Limb (tissue), 2 donors: ENCODE results near the gene HSD17B10.
"Not testable (repeated sequence)": the region's sequence is repeated elsewhere in the genome, so short reads cannot be mapped to it uniquely, and the experiment has no call there.

Experiments used
- DNase-seq, 2 donors: peaks; one replicate each; pipeline ENCODE4 v3.0.0-alpha.2; 2016; ENCODE audit errors: extremely low spot score in 2 of 2

HSD17B10 gene

DNA sequence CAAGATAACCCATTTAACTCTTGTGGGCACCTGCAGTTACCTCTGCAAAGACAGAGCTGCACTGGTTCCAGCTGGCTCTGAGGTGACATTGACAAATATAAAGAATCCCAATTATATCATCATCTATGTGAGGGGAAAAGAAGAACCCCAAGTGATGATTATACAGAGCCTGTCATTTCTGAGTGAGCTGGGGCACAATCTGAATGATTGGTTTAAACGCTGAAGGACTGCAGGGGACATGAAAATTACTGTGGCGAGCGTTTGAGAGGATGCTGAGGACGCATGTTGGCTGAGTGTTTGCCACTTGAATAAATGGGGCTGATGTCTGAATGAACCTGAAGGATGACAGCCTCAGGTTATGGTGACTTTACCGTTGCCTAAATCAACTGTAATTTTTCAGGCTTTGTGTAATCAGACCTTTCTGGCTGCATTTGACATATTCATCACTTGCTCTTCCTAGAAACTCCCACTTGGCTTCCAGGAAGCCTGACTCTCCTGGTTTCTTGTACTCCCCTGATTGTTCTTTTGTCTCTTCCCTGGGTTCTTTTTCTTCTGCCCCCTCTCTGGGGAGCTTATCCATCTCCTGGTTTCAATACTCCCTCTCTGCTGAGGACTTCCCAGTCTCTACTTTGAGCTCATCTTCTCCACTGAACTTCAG is 4.1 kb upstream of the HSD17B10 start:
- no peak for DNase-seq

- DNase-seq = no peak
Measured at GRCh38 chrX:53437206-53437605, 3.0 kb upstream of the HSD17B10 start.

DNA sequence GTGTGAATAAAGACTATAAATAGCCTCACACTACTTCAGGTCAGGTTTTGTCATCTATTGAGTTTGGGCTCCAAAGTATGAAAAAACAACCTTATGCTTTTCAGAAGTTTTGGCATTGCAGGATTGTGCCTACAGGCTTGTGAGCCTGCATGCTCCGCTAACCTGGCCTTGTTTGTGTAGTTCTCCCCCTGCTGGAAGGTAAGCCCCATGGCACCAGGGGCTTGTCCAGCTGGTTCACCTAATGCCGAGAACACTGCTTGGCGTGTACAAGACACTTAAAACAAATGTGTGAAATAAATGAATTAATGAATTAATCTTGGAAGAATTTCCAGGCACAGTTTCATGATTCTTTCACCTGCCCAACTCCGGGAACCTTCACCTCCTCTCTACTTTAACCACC is 1.8 kb upstream of the HSD17B10 start:
- DNase-seq = peak; percentile 38 to 57

DNA sequence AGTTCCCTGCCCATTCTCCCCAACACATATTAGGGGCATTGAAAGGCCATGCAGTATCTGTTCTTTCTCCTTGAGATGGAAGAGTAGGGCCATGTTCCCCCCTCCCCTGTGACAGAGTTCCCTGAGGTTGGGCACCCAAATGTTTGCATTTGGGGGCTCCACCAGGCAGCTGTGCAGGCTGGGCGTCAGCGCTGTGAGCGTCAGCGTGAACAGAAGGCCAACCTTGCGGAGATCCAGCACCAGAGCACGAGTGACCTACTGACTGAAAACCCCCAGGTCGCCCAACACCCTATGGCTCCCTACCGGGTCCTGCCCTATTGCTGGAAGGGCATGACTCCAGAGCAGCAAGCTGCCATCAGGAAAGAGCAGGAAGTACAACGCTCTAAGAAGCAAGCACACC is 3.9 kb downstream of the HSD17B10 start:
- no peak for DNase-seq

GRCh38 chrX:53429755-53430154 is 4.4 kb downstream of the HSD17B10 start:
- DNase-seq = no peak

- peak in 1 of 2 donors; percentile 1 for DNase-seq
Measured at GRCh38 chrX:53422861-53423306, 11.3 kb downstream of the HSD17B10 start, which contains the start of gene RIBC1. RIBC1 (plus strand) TSS chrX:53422873; CDS start chrX:53426277, 3,404 bp downstream.

- DNase-seq = peak; percentile 91 to 96
Measured at GRCh38 chrX:53422086-53422860, 11.9 kb downstream of the HSD17B10 start, which contains the start of gene SMC1A. SMC1A (minus strand) TSS chrX:53422654; CDS start chrX:53422600, 54 bp downstream.

DNA sequence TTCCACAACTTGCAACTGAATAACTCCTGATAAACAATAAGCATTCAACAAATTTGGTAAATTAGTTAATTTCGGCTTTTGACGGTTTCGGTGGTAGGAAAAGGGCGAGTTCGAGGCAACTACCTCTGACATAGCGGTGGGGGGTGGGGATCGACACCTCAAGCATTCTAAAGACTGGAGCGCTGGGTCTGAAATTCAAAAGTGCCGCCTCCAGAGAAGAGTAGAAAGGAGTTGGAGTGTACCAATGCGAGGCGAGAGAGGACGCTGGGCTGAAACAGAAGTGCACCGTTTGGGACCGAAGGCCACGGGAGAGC is 12.4 kb downstream of the HSD17B10 start:
- no peak for DNase-seq

DNA sequence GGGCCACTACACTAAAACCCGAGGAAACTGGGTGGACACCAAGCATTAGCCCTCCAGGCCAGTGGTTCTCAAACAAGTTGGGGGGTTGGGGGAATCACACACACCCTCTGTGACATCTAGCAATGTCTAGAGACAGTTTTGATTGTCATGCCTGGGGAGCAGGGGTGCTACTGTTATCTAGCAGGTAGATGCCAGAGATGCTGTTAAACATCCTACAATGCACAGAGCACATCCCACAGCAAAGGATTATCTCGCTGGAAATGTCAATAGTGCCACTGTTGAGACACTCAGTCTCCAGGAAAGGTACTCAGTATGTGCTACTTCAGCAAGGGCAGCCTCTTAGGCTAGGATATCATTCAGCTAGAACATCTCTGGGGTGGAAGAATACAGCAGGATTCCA is 13.0 kb downstream of the HSD17B10 start:
- no peak for DNase-seq

DNA sequence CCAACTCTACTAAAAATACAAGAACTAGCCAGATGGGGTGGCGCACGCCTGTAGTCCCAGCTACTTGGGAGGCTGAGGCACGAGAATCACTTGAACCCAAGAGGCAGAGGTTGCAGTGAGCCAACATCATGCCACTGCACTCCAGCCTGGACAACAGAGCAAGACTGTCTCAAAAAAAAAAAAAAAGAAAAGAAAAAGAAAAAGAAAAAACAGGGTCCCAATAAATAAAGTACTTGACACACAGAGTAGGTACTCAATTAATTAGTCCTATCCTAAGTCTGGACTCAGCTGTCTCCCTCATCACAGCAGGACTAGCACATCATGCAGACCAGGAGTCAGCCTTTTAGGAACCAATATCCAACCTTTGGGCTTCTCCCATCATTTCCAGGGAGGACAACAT is 13.8 kb downstream of the HSD17B10 start:
- DNase-seq = not testable (repeated sequence)

DNA sequence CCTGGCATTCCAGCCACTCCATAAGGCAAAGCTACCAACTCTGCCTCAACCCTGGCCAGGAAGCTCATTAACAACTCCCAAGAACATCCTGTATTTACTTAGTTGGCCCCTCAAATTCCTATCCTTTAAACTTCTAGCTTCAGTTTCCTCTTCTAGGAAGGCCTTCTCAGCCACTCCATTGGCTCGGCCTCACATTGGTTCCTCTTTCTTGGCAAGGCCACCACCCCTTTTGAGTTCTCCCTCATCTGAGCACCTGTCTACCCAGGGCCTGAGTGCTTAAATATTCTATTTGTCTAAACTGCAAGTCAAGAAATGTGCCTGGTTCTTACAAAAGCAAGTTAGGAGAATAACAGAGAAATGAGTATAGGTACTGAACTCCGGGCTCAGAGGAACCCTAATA is 21.7 kb downstream of the HSD17B10 start:
- no peak for DNase-seq

DNA sequence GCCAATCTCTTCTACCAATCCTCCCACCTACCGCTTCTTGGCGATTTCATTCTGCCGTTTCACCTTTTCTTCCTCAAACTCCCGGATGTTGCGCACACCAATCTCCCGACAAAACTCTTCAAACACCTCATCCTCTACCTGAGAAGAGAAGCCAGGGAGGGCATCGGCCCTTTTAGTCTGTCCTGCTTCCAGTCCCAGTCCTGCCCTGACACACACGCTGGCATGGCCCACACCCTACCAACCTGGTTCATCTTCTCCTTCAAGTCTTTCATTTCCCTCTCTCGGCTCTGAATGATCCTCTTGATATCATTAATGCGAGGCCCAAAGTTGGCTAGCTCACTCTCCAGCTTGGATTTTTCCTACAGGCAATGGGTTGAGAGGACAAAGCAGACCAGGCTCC is 30.6 kb downstream of the HSD17B10 start:
- DNase-seq = no peak

DNA sequence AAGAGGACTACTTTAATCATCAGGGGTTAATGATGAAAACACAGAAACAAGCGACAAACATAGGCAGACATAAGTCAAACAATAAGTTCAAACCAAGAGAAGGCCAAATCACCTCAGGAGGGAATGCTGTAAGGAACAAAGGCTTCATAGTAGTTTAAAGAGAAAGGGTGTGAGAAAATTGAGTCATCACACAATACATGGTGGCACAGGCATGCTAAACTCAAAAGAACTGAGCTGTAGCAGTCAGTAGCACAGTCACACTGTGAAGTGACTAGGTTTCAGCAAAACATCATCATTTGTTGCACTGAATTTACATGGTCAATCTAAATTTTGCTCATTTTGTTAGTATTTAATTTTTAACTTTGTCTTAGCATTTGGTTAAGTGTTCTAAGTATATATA is 36.0 kb downstream of the HSD17B10 start:
- no peak for DNase-seq

GRCh38 chrX:53395605-53396298 is 38.4 kb downstream of the HSD17B10 start:
- DNase-seq = no peak

- no peak for DNase-seq
Measured at GRCh38 chrX:53383376-53384076, 50.6 kb downstream of the HSD17B10 start.
